Ishikawa (cell line): Measurements from ENCODE around the gene PITPNB.

Experiments
- CREB1 ChIP-seq: IDR thresholded peaks from 2 replicates; pipeline ENCODE4 v1.6.1; 2012; ENCODE audit warnings: low read depth
- EGR1 ChIP-seq: IDR thresholded peaks from 2 replicates; pipeline ENCODE4 v1.6.1; 2012
- EP300 ChIP-seq: IDR thresholded peaks from 2 replicates; pipeline ENCODE4 v1.6.1; 2012; ENCODE audit warnings: borderline replicate concordance
- FOXM1 ChIP-seq: IDR thresholded peaks from 2 replicates; pipeline ENCODE4 v1.6.1; 2012; ENCODE audit warnings: low read depth, borderline replicate concordance
- RAD21 ChIP-seq: IDR thresholded peaks from 2 replicates; pipeline ENCODE4 v1.6.1; 2012; ENCODE audit warnings: low read depth
- TAF1 ChIP-seq: IDR thresholded peaks from 2 replicates; pipeline ENCODE4 v1.6.1; 2012; ENCODE audit warnings: low read depth, mild to moderate bottlenecking
- TCF12 ChIP-seq: IDR thresholded peaks from 2 replicates; pipeline ENCODE4 v1.6.1; 2012; ENCODE audit warnings: low read depth
- TEAD4 ChIP-seq: IDR thresholded peaks from 2 replicates; pipeline ENCODE4 v1.6.1; 2012
- YY1 ChIP-seq: IDR thresholded peaks from 2 replicates; pipeline ENCODE4 v1.6.1; 2012; ENCODE audit warnings: low read depth
- ZBTB7A ChIP-seq: IDR thresholded peaks from 2 replicates; pipeline ENCODE4 v1.6.1; 2012; ENCODE audit warnings: low read depth
- TF ChIP-seq, protein P1 (sequence below): IDR thresholded peaks from 2 replicates; pipeline ENCODE4 v1.6.1; 2012

DNA sequence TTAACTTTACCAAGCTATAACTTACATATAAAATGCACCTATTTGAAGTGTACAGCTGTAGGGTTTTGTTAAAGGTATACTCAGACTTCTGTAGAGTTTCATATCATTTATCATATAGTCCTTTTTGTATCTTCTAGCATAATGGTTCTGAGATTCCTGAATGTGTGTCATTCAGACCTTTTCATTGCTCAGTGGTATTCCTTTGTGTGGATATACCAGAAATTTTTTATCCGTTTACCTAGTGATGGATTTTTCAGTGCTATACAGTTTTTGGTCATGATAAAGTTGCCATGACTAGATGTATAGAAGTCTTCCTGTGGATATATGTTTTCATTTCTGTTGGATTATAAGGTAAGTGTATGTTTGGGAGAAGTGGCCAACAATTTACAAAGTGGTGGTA lies 6.3 kb upstream of the PITPNB start:
- TF ChIP-seq RAD21 (no peak), EGR1 (no peak), TEAD4 (no peak), CREB1 (no peak), FOXM1 (no peak), EP300 (no peak), TCF12 (no peak), ZBTB7A (no peak), YY1 (no peak), TAF1 (no peak)
- TF ChIP-seq, protein P1, sequence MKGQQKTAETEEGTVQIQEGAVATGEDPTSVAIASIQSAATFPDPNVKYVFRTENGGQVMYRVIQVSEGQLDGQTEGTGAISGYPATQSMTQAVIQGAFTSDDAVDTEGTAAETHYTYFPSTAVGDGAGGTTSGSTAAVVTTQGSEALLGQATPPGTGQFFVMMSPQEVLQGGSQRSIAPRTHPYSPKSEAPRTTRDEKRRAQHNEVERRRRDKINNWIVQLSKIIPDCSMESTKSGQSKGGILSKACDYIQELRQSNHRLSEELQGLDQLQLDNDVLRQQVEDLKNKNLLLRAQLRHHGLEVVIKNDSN, result no peak
